Type B pancreatic cell (in vitro differentiated cells): ENCODE measurements around the gene GLYR1. TPM values are rescaled to one million over a fixed set of nuclear protein-coding genes. Genes with fewer than 3 reads are reported as not detected.
A peak's percentile ranks its signal among the peaks of the same experiment; 100 is the strongest.

Experiments used
- DNase-seq: peaks from one replicate; pipeline ENCODE4 v3.0.0; 2021; ENCODE audit warnings: mixed read lengths; ENCODE audit not compliant: unreplicated experiment; ENCODE audit errors: extremely low spot score
- H3K27ac Mint-ChIP-seq: 2 replicates; pipeline ENCODE4 v1.8.0; 2021; ENCODE audit warnings: mild to moderate bottlenecking, mixed read lengths
- H3K27me3 Mint-ChIP-seq: 2 replicates; pipeline ENCODE4 v1.8.0; 2021; ENCODE audit warnings: mixed read lengths
- H3K36me3 Mint-ChIP-seq: 2 replicates; pipeline ENCODE4 v1.8.0; 2021; ENCODE audit warnings: mixed read lengths
- H3K4me1 Mint-ChIP-seq: one replicate; pipeline ENCODE4 v1.8.0; 2021; ENCODE audit warnings: mixed read lengths; ENCODE audit not compliant: unreplicated experiment
- H3K4me3 Mint-ChIP-seq: 2 replicates; pipeline ENCODE4 v1.8.0; 2021; ENCODE audit warnings: mild to moderate bottlenecking, mixed read lengths
- H3K9me3 Mint-ChIP-seq: 2 replicates; pipeline ENCODE4 v1.8.0; 2021; ENCODE audit warnings: mixed read lengths
- CTCF ChIP-seq: fragments of 200-600 bp; sonication (generic); conservative IDR thresholded peaks from 2 replicates; pipeline ENCODE4 v1.5.0; 2021; ENCODE audit warnings: antibody characterized with exemption, mild to moderate bottlenecking
- total RNA-seq: library from RNA; stranded (reverse); gene quantifications from 2 replicates; pipeline ENCODE4 v1.2.1, GENCODE V29; 2021; ENCODE audit warnings: low replicate concordance

GLYR1 gene
- total RNA-seq, 1 donor from 2014 or later, result 120 TPM

- H3K27ac Mint-ChIP-seq, result peak overlapping the region; percentile 88
- peaks cover 41% of the 10 kb centered on the region for H3K4me1 Mint-ChIP-seq
- peaks cover 13% of the 10 kb centered on the region for H3K36me3 Mint-ChIP-seq
- no peak for DNase-seq
- H3K9me3 Mint-ChIP-seq, result no peaks in the 10 kb centered on the region
- TF ChIP-seq CTCF, result no peak
- H3K4me3 Mint-ChIP-seq, result peak overlapping the region; percentile 92
- H3K27me3 Mint-ChIP-seq, result no peaks in the 10 kb centered on the region
These were observed 586 bp downstream of the GLYR1 start for GRCh38 chr16:4846503-4846900.

GRCh38 chr16:4840984-4841383, 6.1 kb downstream of the GLYR1 start:
- H3K27ac Mint-ChIP-seq, result no peak overlapping the region
- peaks cover 29% of the 10 kb centered on the region for H3K36me3 Mint-ChIP-seq
- H3K4me1 Mint-ChIP-seq, result peaks cover 8% of the 10 kb centered on the region

GRCh38 chr16:4839942-4840341, 7.1 kb downstream of the GLYR1 start:
- no peak overlapping the region for H3K27ac Mint-ChIP-seq
- H3K27me3 Mint-ChIP-seq, result no peaks in the 10 kb centered on the region
- TF ChIP-seq CTCF, result peak; percentile 20
- no peak for DNase-seq
- no peaks in the 10 kb centered on the region for H3K9me3 Mint-ChIP-seq
- peaks cover 23% of the 10 kb centered on the region for H3K36me3 Mint-ChIP-seq
- H3K4me1 Mint-ChIP-seq, result no peaks in the 10 kb centered on the region
- no peak overlapping the region for H3K4me3 Mint-ChIP-seq

More at GRCh38 chr16:4840984-4841383, 6.1 kb downstream of the GLYR1 start:
- no peak for DNase-seq
- no peaks in the 10 kb centered on the region for H3K9me3 Mint-ChIP-seq
- TF ChIP-seq CTCF, result no peak
- no peaks in the 10 kb centered on the region for H3K27me3 Mint-ChIP-seq
- no peak overlapping the region for H3K4me3 Mint-ChIP-seq

- no peak for TF ChIP-seq CTCF
- no peak for DNase-seq
- Mint-ChIP-seq H3K36me3 (peaks cover 19% of the 10 kb centered on the region), H3K4me3 (no peak overlapping the region), H3K27me3 (no peaks in the 10 kb centered on the region), H3K27ac (no peak overlapping the region), H3K9me3 (no peaks in the 10 kb centered on the region), H3K4me1 (no peaks in the 10 kb centered on the region)
These were observed 9.2 kb downstream of the GLYR1 start for GRCh38 chr16:4837733-4838501.

- TF ChIP-seq CTCF, result no peak
- Mint-ChIP-seq H3K4me1 (no peaks in the 10 kb centered on the region), H3K27me3 (no peaks in the 10 kb centered on the region), H3K36me3 (peaks cover 19% of the 10 kb centered on the region), H3K4me3 (no peak overlapping the region), H3K27ac (no peak overlapping the region), H3K9me3 (no peaks in the 10 kb centered on the region)
- DNase-seq, result no peak
These were observed 10.4 kb downstream of the GLYR1 start for GRCh38 chr16:4836727-4837126.
